ENCODE data around the gene SGK1. TPM values are rescaled to one million over a fixed set of nuclear protein-coding genes. Genes with fewer than 3 reads are reported as not detected.

The SGK1 gene
- total and polyA plus RNA-seq, 2 donors (not counting 1 experiment from before 2014, with no cell fraction given), result 37.3 to 57.8 TPM

DNA sequence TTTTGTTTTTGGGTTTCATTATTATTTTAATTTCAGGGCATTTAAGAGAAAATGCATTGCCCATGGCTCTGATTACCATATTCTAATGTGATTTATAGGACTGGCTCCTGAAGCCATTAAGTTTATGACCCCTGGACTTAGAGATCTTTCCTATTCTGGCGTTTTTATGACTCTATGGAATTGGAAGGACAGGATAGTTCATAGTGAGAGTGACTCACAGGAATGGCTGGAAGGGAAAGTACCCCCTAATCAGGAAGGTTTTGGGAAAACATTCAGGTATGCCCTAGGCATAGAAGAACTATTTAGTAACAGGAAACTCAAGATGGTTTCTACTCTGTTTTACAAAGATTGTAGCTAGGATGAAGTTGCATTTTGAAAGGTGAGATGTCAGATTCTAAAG lies 156.9 kb downstream of the SGK1 start:
- H3K4me3 ChIP-seq (ENCODE audit: control extremely low read depth in 1 of 5, extremely low read depth in 1 of 5, insufficient read depth in 1 of 5, low read depth in 2 of 5, low read length in 4 of 5), result no peak overlapping the region
- TF ChIP-seq EZH2 (IDR thresholded peaks at IDR 0.05; ENCODE audit: borderline replicate concordance, insufficient read depth, low read depth, low read length, poor library complexity, severe bottlenecking), result no peak
- TF ChIP-seq, protein P1, sequence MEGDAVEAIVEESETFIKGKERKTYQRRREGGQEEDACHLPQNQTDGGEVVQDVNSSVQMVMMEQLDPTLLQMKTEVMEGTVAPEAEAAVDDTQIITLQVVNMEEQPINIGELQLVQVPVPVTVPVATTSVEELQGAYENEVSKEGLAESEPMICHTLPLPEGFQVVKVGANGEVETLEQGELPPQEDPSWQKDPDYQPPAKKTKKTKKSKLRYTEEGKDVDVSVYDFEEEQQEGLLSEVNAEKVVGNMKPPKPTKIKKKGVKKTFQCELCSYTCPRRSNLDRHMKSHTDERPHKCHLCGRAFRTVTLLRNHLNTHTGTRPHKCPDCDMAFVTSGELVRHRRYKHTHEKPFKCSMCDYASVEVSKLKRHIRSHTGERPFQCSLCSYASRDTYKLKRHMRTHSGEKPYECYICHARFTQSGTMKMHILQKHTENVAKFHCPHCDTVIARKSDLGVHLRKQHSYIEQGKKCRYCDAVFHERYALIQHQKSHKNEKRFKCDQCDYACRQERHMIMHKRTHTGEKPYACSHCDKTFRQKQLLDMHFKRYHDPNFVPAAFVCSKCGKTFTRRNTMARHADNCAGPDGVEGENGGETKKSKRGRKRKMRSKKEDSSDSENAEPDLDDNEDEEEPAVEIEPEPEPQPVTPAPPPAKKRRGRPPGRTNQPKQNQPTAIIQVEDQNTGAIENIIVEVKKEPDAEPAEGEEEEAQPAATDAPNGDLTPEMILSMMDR (IDR thresholded peaks at IDR 0.05), result no peak
- H3K27me3 ChIP-seq (replicated peaks in 1 of 4; ENCODE audit: control extremely low read depth in 1 of 4, control insufficient read depth in 3 of 4, insufficient read depth in 4 of 4, low read length in 3 of 4), result no peaks in the 10 kb centered on the region
- no peak overlapping the region for H2AFZ ChIP-seq (ENCODE audit: insufficient read depth, low read depth, low read length, poor library complexity, severe bottlenecking)
- Mint-ChIP-seq H3K4me1 (no peaks in the 10 kb centered on the region), H3K27ac (no peak overlapping the region), H3K4me3 (no peak overlapping the region), H3K9me3 (ENCODE audit: insufficient read depth) (no peaks in the 10 kb centered on the region), H3K27me3 (no peaks in the 10 kb centered on the region)
- H4K20me1 ChIP-seq (ENCODE audit: control insufficient read depth, insufficient read depth, low read length, poor library complexity, severe bottlenecking), result no peaks in the 10 kb centered on the region
- ChIA-PET CTCF (interaction anchor here (0.7 to 1.1 kb wide), 2 partner anchors 484 to 722 kb away, joined by 3 to 4 read pairs; no protein-coding TSS in a partner anchor), POLR2A (no interaction called here)
- no peak overlapping the region for H3K27ac ChIP-seq (ENCODE audit: low read length in 2 of 2)
- no peak overlapping the region for H3K9ac ChIP-seq (ENCODE audit: low read length)
- no peaks in the 10 kb centered on the region for H3K4me1 ChIP-seq (ENCODE audit: control insufficient read depth in 2 of 2, insufficient read depth in 2 of 2, low read length in 2 of 2)
- no peaks in the 10 kb centered on the region for H3K9me3 ChIP-seq (ENCODE audit: control extremely low read depth in 1 of 3, control insufficient read depth in 2 of 3, insufficient read depth in 1 of 3, low read length in 2 of 3)
- H3K4me2 ChIP-seq (replicated peaks; ENCODE audit: low read depth, low read length, poor library complexity, severe bottlenecking), result no peak overlapping the region
- intact Hi-C loops (cut with micrococcal nuclease), result no loop called here
- ATAC-seq (ENCODE audit: low read depth) (no peak), DNase-seq (no peak)
- no peaks in the 10 kb centered on the region for H3K79me2 ChIP-seq (ENCODE audit: control insufficient read depth, insufficient read depth, low read length)
- H3K36me3 ChIP-seq (replicated peaks in 1 of 2; ENCODE audit: control extremely low read depth in 1 of 2, control insufficient read depth in 1 of 2, extremely low read depth in 1 of 2, insufficient read depth in 2 of 2, low read length in 1 of 2), result no peaks in the 10 kb centered on the region
- WGBS (ENCODE audit: insufficient coverage), result no CpG with 5 or more reads among the region's 1 CpG

GRCh38 chr6:134152767-134153485 lies 165.0 kb downstream of the SGK1 start:
- Histone ChIP-seq H3K36me3 (replicated peaks in 1 of 2; ENCODE audit: control extremely low read depth in 1 of 2, control insufficient read depth in 1 of 2, extremely low read depth in 1 of 2, insufficient read depth in 2 of 2, low read length in 1 of 2) (no peaks in the 10 kb centered on the region), H4K20me1 (ENCODE audit: control insufficient read depth, insufficient read depth, low read length, poor library complexity, severe bottlenecking) (no peaks in the 10 kb centered on the region), H3K27me3 (replicated peaks in 1 of 4; ENCODE audit: control extremely low read depth in 1 of 4, control insufficient read depth in 3 of 4, insufficient read depth in 4 of 4, low read length in 3 of 4) (no peaks in the 10 kb centered on the region), H3K27ac (ENCODE audit: low read length in 2 of 2) (no peak overlapping the region), H2AFZ (ENCODE audit: insufficient read depth, low read depth, low read length, poor library complexity, severe bottlenecking) (no peak overlapping the region), H3K4me1 (ENCODE audit: control insufficient read depth in 2 of 2, insufficient read depth in 2 of 2, low read length in 2 of 2) (no peaks in the 10 kb centered on the region), H3K79me2 (ENCODE audit: control insufficient read depth, insufficient read depth, low read length) (no peaks in the 10 kb centered on the region), H3K4me2 (replicated peaks; ENCODE audit: low read depth, low read length, poor library complexity, severe bottlenecking) (no peak overlapping the region), H3K4me3 (ENCODE audit: control extremely low read depth in 1 of 5, extremely low read depth in 1 of 5, insufficient read depth in 1 of 5, low read depth in 2 of 5, low read length in 4 of 5) (no peak overlapping the region), H3K9me3 (ENCODE audit: control extremely low read depth in 1 of 3, control insufficient read depth in 2 of 3, insufficient read depth in 1 of 3, low read length in 2 of 3) (no peaks in the 10 kb centered on the region), H3K9ac (ENCODE audit: low read length) (no peak overlapping the region)
- intact Hi-C loops (cut with micrococcal nuclease), result no loop called here
- ATAC-seq (ENCODE audit: low read depth) (no peak), DNase-seq (no peak)
- H3K27me3 Mint-ChIP-seq, result no peaks in the 10 kb centered on the region
- no peak overlapping the region for H3K4me3 Mint-ChIP-seq
- H3K27ac Mint-ChIP-seq, result no peak overlapping the region
- no peaks in the 10 kb centered on the region for H3K4me1 Mint-ChIP-seq
- TF ChIP-seq, protein P1 (IDR thresholded peaks at IDR 0.05), result no peak
- no peak for TF ChIP-seq EZH2 (IDR thresholded peaks at IDR 0.05; ENCODE audit: borderline replicate concordance, insufficient read depth, low read depth, low read length, poor library complexity, severe bottlenecking)
- POLR2A ChIA-PET, result no interaction called here
- H3K9me3 Mint-ChIP-seq (ENCODE audit: insufficient read depth), result no peaks in the 10 kb centered on the region
- CTCF ChIA-PET, result interaction anchor here (0.5 to 3.9 kb wide), 9 partner anchors 19 to 869 kb away, joined by 3 to 30 read pairs (median 3); no protein-coding TSS in a partner anchor
- WGBS (ENCODE audit: insufficient coverage), result 91% methylated on average over 8 of the region's 8 CpGs
